CD14-positive monocyte (primary cell): Measurements from ENCODE around the gene TUBB4B. TPM values are rescaled to one million over a fixed set of nuclear protein-coding genes. Genes with fewer than 3 reads are reported as not detected.

Experiments
- DNase-seq, 3 donors: peaks; one replicate each; pipeline ENCODE4 v3.0.0-alpha.2; 2011 to 2022
- H2AFZ ChIP-seq: 2 replicates; pipeline ENCODE4 v1.6.0; 2012; ENCODE audit warnings: mild to moderate bottlenecking, low read depth, low read length, inconsistent platforms; ENCODE audit not compliant: insufficient read depth, poor library complexity, severe bottlenecking
- H3K27ac ChIP-seq, 2 donors: 1 replicate in 1 of 2; 2 replicates in 1 of 2; pipeline ENCODE4 v1.5.1; 2012 to 2013; ENCODE audit warnings: low read length in 2 of 2, control low read depth in 1 of 2, inconsistent platforms in 1 of 2, low read depth in 1 of 2, mild to moderate bottlenecking in 1 of 2
- H3K27me3 ChIP-seq, 2 donors: one replicate each; pipeline versions ENCODE4 v1.6.0 to v1.6.1; 2011 to 2013; ENCODE audit warnings: low read length in 2 of 2; ENCODE audit not compliant: control insufficient read depth in 2 of 2, insufficient read depth in 2 of 2
- H3K36me3 ChIP-seq, 2 donors: replicated peaks in 1 of 2; 1 replicate in 1 of 2; 2 replicates in 1 of 2; pipeline versions ENCODE4 v1.5.1 to v1.6.1; 2012 to 2013; ENCODE audit warnings: low read length in 2 of 2, control low read depth in 1 of 2, inconsistent platforms in 1 of 2, mild to moderate bottlenecking in 1 of 2; ENCODE audit not compliant: insufficient read depth in 2 of 2, control insufficient read depth in 1 of 2
- H3K4me1 ChIP-seq, 2 donors: 1 replicate in 1 of 2; 2 replicates in 1 of 2; pipeline versions ENCODE4 v1.5.1 to v1.6.1; 2012 to 2013; ENCODE audit warnings: low read length in 2 of 2, control low read depth in 1 of 2, inconsistent platforms in 1 of 2, mild to moderate bottlenecking in 1 of 2, moderate library complexity in 1 of 2; ENCODE audit not compliant: insufficient read depth in 2 of 2, control insufficient read depth in 1 of 2
- H3K4me2 ChIP-seq: replicated peaks from 2 replicates; pipeline ENCODE3; 2012; ENCODE audit warnings: low read length, moderate library complexity, mild to moderate bottlenecking; ENCODE audit not compliant: poor library complexity, severe bottlenecking; ENCODE audit errors: extremely low read depth
- H3K4me3 ChIP-seq, 3 experiments: fragments of 200-600 bp in 1 of 3; sonication (generic) in 1 of 3; replicated peaks in 1 of 3; 1 replicate in 2 of 3; 2 replicates in 1 of 3; pipeline ENCODE4 v1.5.1; 2011 to 2013; ENCODE audit warnings: low read length in 3 of 3, mild to moderate bottlenecking in 3 of 3, control low read depth in 2 of 3, low read depth in 2 of 3, inconsistent platforms in 1 of 3, moderate library complexity in 1 of 3
- H3K79me2 ChIP-seq: 2 replicates; pipeline ENCODE4 v1.6.0; 2012; ENCODE audit warnings: mild to moderate bottlenecking, control low read depth, inconsistent platforms, low read length, moderate library complexity; ENCODE audit not compliant: insufficient read depth
- H3K9ac ChIP-seq: 2 replicates; pipeline ENCODE4 v1.6.0; 2017; ENCODE audit warnings: low read length, mild to moderate bottlenecking; ENCODE audit not compliant: insufficient read depth, poor library complexity, severe bottlenecking
- H3K9me3 ChIP-seq, 2 donors: replicated peaks in 1 of 2; 1 replicate in 1 of 2; 2 replicates in 1 of 2; pipeline versions ENCODE4 v1.5.1 to v1.6.1; 2012 to 2013; ENCODE audit warnings: low read length in 2 of 2, control low read depth in 1 of 2; ENCODE audit not compliant: control insufficient read depth in 1 of 2, insufficient read depth in 1 of 2
- H4K20me1 ChIP-seq: 2 replicates; pipeline ENCODE4 v1.6.0; 2012; ENCODE audit warnings: mild to moderate bottlenecking, low read length, control low read depth, moderate library complexity; ENCODE audit not compliant: insufficient read depth
- H3K27ac Mint-ChIP-seq, 7 donors: one replicate each; pipeline ENCODE4 v1.8.0; 2020; ENCODE audit warnings: mild to moderate bottlenecking in 7 of 7, mixed read lengths in 7 of 7, moderate library complexity in 6 of 7, inconsistent platforms in 2 of 7
- H3K27me3 Mint-ChIP-seq, 3 donors: one replicate each; pipeline ENCODE4 v1.8.0; 2021 to 2022; ENCODE audit warnings: low read depth in 3 of 3, mild to moderate bottlenecking in 3 of 3, mixed read lengths in 3 of 3, moderate library complexity in 3 of 3, inconsistent platforms in 1 of 3
- H3K36me3 Mint-ChIP-seq, 2 donors: one replicate each; pipeline ENCODE4 v1.8.0; 2020; ENCODE audit warnings: mixed read lengths in 2 of 2, inconsistent platforms in 1 of 2, mild to moderate bottlenecking in 1 of 2
- H3K4me1 Mint-ChIP-seq: one replicate; pipeline ENCODE4 v1.8.0; 2020; ENCODE audit warnings: mild to moderate bottlenecking, mixed read lengths
- H3K4me3 Mint-ChIP-seq, 2 donors: one replicate each; pipeline ENCODE4 v1.8.0; 2020; ENCODE audit warnings: mild to moderate bottlenecking in 2 of 2, mixed read lengths in 2 of 2, moderate library complexity in 1 of 2
- H3K9me3 Mint-ChIP-seq, 7 donors: one replicate each; pipeline ENCODE4 v1.8.0; 2020 to 2022; ENCODE audit warnings: mixed read lengths in 7 of 7, mild to moderate bottlenecking in 6 of 7, moderate library complexity in 6 of 7, inconsistent platforms in 2 of 7
- CTCF ChIP-seq: fragments of 200-600 bp; IDR thresholded peaks from one replicate; pipeline ENCODE4 v1.8.0; 2022; ENCODE audit warnings: antibody characterized with exemption, mild to moderate bottlenecking
- WGBS: methylation state at CpG from one replicate; pipeline ENCODE4 v1.1.5; 2013; ENCODE audit warnings: missing lambda C conversion rate; ENCODE audit not compliant: insufficient coverage; 5-methylcytosine and 5-hydroxymethylcytosine counted together
- intact Hi-C, 2 donors: fragments of 100-400 bp; cut with micrococcal nuclease; formaldehyde crosslinking; loops; one replicate each; pipeline versions ENCODE4 v1.15.0 to v1.15.1; 2023
- polyA minus RNA-seq: library from RNA; depleted of rRNA, polyadenylated mRNA; stranded (reverse); fragments of >200 nt; gene quantifications from 2 replicates; pipeline ENCODE4 v1.2.3, GENCODE V29; 2012
- polyA plus RNA-seq, 3 donors: library from polyadenylated mRNA; depleted of rRNA in 1 of 3; unstranded in 2 of 3; stranded (reverse) in 1 of 3; fragments of 300-500 nt in 2 of 3; fragments of >200 nt in 1 of 3; fragmentation: Illumina TruSeq in 2 of 3; gene quantifications; 1 replicate in 2 of 3; 2 replicates in 1 of 3; pipeline ENCODE4 v1.2.3, GENCODE V29; 2012 to 2021
- total RNA-seq, 12 experiments: library from RNA in 1 of 12; stranded (reverse) in 1 of 12; fragments of 120-200 nt in 1 of 12; gene quantifications; one replicate each; pipeline ENCODE4 v1.2.4 and lab custom pipeline; 2013 to 2026; ENCODE audit warnings: mixed read lengths in 6 of 12, inconsistent platforms in 1 of 12

The TUBB4B gene
- total RNA-seq (2013) = 45.0 TPM
- polyA plus RNA-seq = 100 to 1,000 TPM in 1 of 3 donors, 10 to 100 TPM in 2; 58.1 to 284 (median 70.8) TPM
- polyA minus RNA-seq = 55.6 and 57.0 TPM in 2 replicates
- total RNA-seq (lab: John Stamatoyannopoulos, UW) = 184 to 442 (median 267) reads per million in 11 experiments

- peak; percentile 100 for DNase-seq
- under 1% methylated on average over 67 of the region's 67 CpGs for WGBS
- peak within 1 kb of the TSS; percentile 82 to 94 (median 90) for H3K4me3 ChIP-seq
- no peaks in the 10 kb centered on the region for H3K9me3 ChIP-seq
- TF ChIP-seq CTCF = no peak
- H3K9ac ChIP-seq = peak within 1 kb of the TSS; percentile 91
- H3K9me3 Mint-ChIP-seq = peaks cover 0 to 3% (median 0%) of the 10 kb centered on the region in 7 donors
- H3K27me3 ChIP-seq = no peaks in the 10 kb centered on the region
- peak within 1 kb of the TSS; percentile 84 to 85 for H3K4me3 Mint-ChIP-seq
- peaks cover 34% of the 10 kb centered on the region for H3K79me2 ChIP-seq
- peak within 1 kb of the TSS; percentile 88 for H2AFZ ChIP-seq
- peak within 1 kb of the TSS; percentile 97 for H3K4me2 ChIP-seq
- peak within 1 kb of the TSS; percentile 77 to 93 (median 90) for H3K27ac Mint-ChIP-seq
- H3K36me3 ChIP-seq = peaks cover 18 to 19% of the 10 kb centered on the region in 2 donors
- H3K27me3 Mint-ChIP-seq = peaks cover 1 to 3% (median 2%) of the 10 kb centered on the region in 3 donors
- H3K4me1 Mint-ChIP-seq = peaks cover 47% of the 10 kb centered on the region
- intact Hi-C loops = loop anchor here (1.0 to 5.0 kb wide), 4 partner anchors 14 to 39 kb away; partner anchors contain the start of genes NELFB (in 2 of the 2) and TPRN (in 1 of the 2)
- peak within 1 kb of the TSS; percentile 68 to 94 for H3K27ac ChIP-seq
- H4K20me1 ChIP-seq = peaks cover 33% of the 10 kb centered on the region
- peaks cover 49 to 63% of the 10 kb centered on the region in 2 donors for H3K4me1 ChIP-seq
- peaks cover 15 to 18% of the 10 kb centered on the region in 2 donors for H3K36me3 Mint-ChIP-seq
Measured at GRCh38 chr9:137240841-137241489, at the start of gene TUBB4B. TSS of gene TUBB4B (plus strand) at chr9:137241287. CDS start at chr9:137241361, 74 bp downstream.

- TF ChIP-seq CTCF = no peak
- Histone ChIP-seq H3K36me3 (peaks cover 22 to 23% of the 10 kb centered on the region in 2 donors), H2AFZ (no peak overlapping the region), H3K27me3 (no peaks in the 10 kb centered on the region), H3K9ac (no peak overlapping the region), H3K9me3 (no peaks in the 10 kb centered on the region), H3K27ac (no peak overlapping the region), H3K79me2 (peaks cover 35% of the 10 kb centered on the region), H3K4me2 (no peak overlapping the region), H4K20me1 (peaks cover 31% of the 10 kb centered on the region), H3K4me1 (peaks cover 24 to 30% of the 10 kb centered on the region in 2 donors), H3K4me3 (no peak overlapping the region)
- peaks cover 6 to 36% of the 10 kb centered on the region in 2 donors for H3K36me3 Mint-ChIP-seq
- no peaks in the 10 kb centered on the region for H3K27me3 Mint-ChIP-seq
- H3K4me3 Mint-ChIP-seq = no peak overlapping the region
- WGBS = 95% methylated on average over 16 of the region's 22 CpGs
- intact Hi-C loops = no loop called here
- H3K27ac Mint-ChIP-seq = no peak overlapping the region
- peaks cover 0 to 2% (median 0%) of the 10 kb centered on the region in 7 donors for H3K9me3 Mint-ChIP-seq
- H3K4me1 Mint-ChIP-seq = peaks cover 26% of the 10 kb centered on the region
- no peak for DNase-seq
Measured at GRCh38 chr9:137191691-137192447, 49.2 kb upstream of the TUBB4B start.
